Small intestine (tissue), 7 donors: ENCODE results near the gene IL3. TPM values are rescaled to one million over a fixed set of nuclear protein-coding genes. Genes with fewer than 3 reads are reported as not detected.

ENCODE experiments used
- DNase-seq, 2 donors: peaks; one replicate each; pipeline versions ENCODE4 v3.0.0 to v3.0.0-alpha.2; 2013
- FAIRE-seq: peaks from 2 replicates; lab custom pipeline; 2012; peaks lifted over from hg19 to GRCh38; lab: Jason Lieb, UNC
- H3K27ac ChIP-seq, 3 donors: one replicate each; pipeline ENCODE4 v1.5.1; 2013; ENCODE audit warnings: low read length in 2 of 3, mild to moderate bottlenecking in 2 of 3, control low read depth in 1 of 3, inconsistent platforms in 1 of 3, low read depth in 1 of 3, moderate library complexity in 1 of 3
- H3K27me3 ChIP-seq, 3 donors: one replicate each; pipeline ENCODE4 v1.6.1; 2013; ENCODE audit warnings: low read length in 3 of 3, inconsistent platforms in 1 of 3; ENCODE audit not compliant: control insufficient read depth in 3 of 3, insufficient read depth in 3 of 3
- H3K36me3 ChIP-seq, 3 donors: one replicate each; pipeline ENCODE4 v1.6.1; 2013; ENCODE audit warnings: low read length in 3 of 3, inconsistent platforms in 1 of 3, low read depth in 1 of 3, mild to moderate bottlenecking in 1 of 3, moderate library complexity in 1 of 3; ENCODE audit not compliant: control insufficient read depth in 3 of 3, insufficient read depth in 2 of 3
- H3K4me1 ChIP-seq, 3 donors: one replicate each; pipeline ENCODE4 v1.6.1; 2013; ENCODE audit warnings: low read length in 2 of 3, inconsistent platforms in 1 of 3, low read depth in 1 of 3, mild to moderate bottlenecking in 1 of 3, moderate library complexity in 1 of 3; ENCODE audit not compliant: control insufficient read depth in 3 of 3, insufficient read depth in 2 of 3
- H3K4me3 ChIP-seq, 3 donors: one replicate each; pipeline ENCODE4 v1.5.1; 2013; ENCODE audit warnings: low read length in 3 of 3, control low read depth in 1 of 3, inconsistent platforms in 1 of 3, low read depth in 1 of 3, mild to moderate bottlenecking in 1 of 3, moderate library complexity in 1 of 3
- H3K9me3 ChIP-seq, 2 donors: one replicate each; pipeline ENCODE4 v1.6.1; 2013; ENCODE audit warnings: low read depth in 1 of 2, low read length in 1 of 2; ENCODE audit not compliant: control insufficient read depth in 2 of 2, insufficient read depth in 1 of 2
- WGBS, 3 donors: extraction: QIAGEN DNeasy Blood & Tissue Kit; methylation state at CpG; one replicate each; pipeline ENCODE4 v1.1.7; 2013; 5-methylcytosine and 5-hydroxymethylcytosine counted together
- polyA plus RNA-seq, 4 donors: library from polyadenylated mRNA; stranded (reverse) in 3 of 4; unstranded in 1 of 4; fragments of 200-250 nt in 3 of 4; fragments of 120-200 nt in 1 of 4; gene quantifications; one replicate each; pipeline versions ENCODE4 v1.2.1 to v1.2.3, GENCODE V29; 2013
- donor health status: healthy with polysubstance abuse.
- donor health status: control.
- donor health status: control.
- donor health status: Bipolar disorder and iron deficiency.
- donor health status: healthy.

IL3 gene
- polyA plus RNA-seq, 4 donors = not detected

DNA sequence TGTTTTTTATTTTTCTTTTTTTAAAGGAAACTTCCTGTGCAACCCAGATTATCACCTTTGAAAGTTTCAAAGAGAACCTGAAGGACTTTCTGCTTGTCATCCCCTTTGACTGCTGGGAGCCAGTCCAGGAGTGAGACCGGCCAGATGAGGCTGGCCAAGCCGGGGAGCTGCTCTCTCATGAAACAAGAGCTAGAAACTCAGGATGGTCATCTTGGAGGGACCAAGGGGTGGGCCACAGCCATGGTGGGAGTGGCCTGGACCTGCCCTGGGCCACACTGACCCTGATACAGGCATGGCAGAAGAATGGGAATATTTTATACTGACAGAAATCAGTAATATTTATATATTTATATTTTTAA is 15.2 kb downstream of the IL3 start:
- no peak overlapping the region for H3K27ac ChIP-seq
- H3K27me3 ChIP-seq = no peaks in the 10 kb centered on the region
- FAIRE-seq (no peak), DNase-seq (no peak)
- 88 to 97% (median 96%) methylated on average over 2 of the region's 2 CpGs for WGBS, 3 donors
- no peaks in the 10 kb centered on the region for H3K36me3 ChIP-seq
- H3K4me3 ChIP-seq = no peak overlapping the region
- peaks cover 0 to 2% (median 0%) of the 10 kb centered on the region in 3 donors for H3K4me1 ChIP-seq
- no peaks in the 10 kb centered on the region for H3K9me3 ChIP-seq

DNA sequence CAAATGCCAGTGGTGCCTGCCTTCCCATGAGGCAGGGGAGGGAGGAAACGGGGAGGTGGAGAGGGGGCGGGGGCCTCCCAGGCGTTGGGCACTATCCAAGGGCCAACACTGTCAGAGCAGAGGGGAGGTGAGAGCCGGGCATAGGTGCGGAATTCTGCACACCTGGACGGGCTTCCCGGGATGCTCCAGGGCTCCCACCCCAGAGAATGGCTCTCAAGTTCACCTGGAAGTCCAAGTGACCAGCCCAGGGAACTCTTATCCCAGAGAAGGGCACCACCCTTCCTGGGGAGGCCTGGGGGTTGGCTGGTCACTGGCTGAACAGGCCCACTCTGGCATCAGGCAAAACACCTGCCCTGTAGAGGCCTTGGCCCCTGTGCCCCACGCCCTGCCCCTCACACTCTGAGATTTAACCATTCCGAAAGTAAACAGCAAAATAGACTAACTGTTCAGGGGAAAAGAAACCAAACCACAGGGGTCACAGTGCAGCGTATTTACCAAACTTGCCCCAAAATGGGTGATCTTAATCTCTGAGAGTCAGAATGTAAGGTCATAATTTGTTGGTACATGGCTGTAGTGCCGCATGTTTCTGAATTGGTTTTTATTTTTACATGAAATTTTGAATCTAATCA is 15.9 kb downstream of the IL3 start:
- H3K27me3 ChIP-seq = no peaks in the 10 kb centered on the region
- no peak for DNase-seq
- FAIRE-seq = no peak

GRCh38 chr5:132076983-132077382 is 16.5 kb downstream of the IL3 start:
- Histone ChIP-seq H3K9me3 (no peaks in the 10 kb centered on the region), H3K27me3 (no peaks in the 10 kb centered on the region), H3K27ac (no peak overlapping the region), H3K4me1 (peaks cover 0 to 2% (median 0%) of the 10 kb centered on the region in 3 donors), H3K4me3 (no peak overlapping the region), H3K36me3 (no peaks in the 10 kb centered on the region)
- FAIRE-seq (no peak), DNase-seq (no peak)
- 89 to 92% (median 91%) methylated on average over 8 of the region's 8 CpGs for WGBS, 3 donors

More for the DNA sequence above, 15.9 kb downstream of the IL3 start:
- 87 to 90% (median 90%) methylated on average over 11 of the region's 11 CpGs for WGBS, 3 donors
- peaks cover 0 to 2% (median 0%) of the 10 kb centered on the region in 3 donors for H3K4me1 ChIP-seq
- no peaks in the 10 kb centered on the region for H3K36me3 ChIP-seq
- H3K4me3 ChIP-seq = no peak overlapping the region
- no peak overlapping the region for H3K27ac ChIP-seq
- H3K9me3 ChIP-seq = no peaks in the 10 kb centered on the region

DNA sequence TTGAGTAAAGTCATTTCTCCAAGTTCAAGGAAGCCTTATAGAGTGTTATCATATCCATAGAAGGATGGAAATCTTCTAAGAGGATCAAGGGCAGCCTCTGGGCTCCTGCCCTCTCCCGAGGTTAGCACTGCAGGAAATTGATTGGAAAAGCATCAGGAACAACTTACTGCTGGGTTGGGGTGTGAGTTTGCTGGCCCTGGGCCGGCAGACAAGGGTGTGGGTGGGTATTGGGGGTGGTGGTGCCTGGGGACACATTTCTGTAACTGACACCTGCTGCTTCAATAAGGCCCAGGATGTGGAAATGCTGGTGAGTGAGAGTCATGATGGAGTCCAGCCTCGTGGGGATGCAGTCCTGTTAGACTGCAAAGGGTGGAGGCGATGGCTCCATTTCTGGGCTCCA is 18.6 kb downstream of the IL3 start:
- Histone ChIP-seq H3K36me3 (no peaks in the 10 kb centered on the region), H3K9me3 (no peaks in the 10 kb centered on the region), H3K4me3 (no peak overlapping the region), H3K27ac (no peak overlapping the region), H3K27me3 (no peaks in the 10 kb centered on the region), H3K4me1 (peaks cover 0 to 2% (median 0%) of the 10 kb centered on the region in 3 donors)
- DNase-seq (no peak), FAIRE-seq (no peak)
- 73 to 80% (median 80%) methylated on average over 4 of the region's 4 CpGs for WGBS, 3 donors

- FAIRE-seq (no peak), DNase-seq (no peak)
- WGBS, 3 donors = 65 to 94% (median 82%) methylated on average over 3 of the region's 3 CpGs
Observed at GRCh38 chr5:132079619-132080018, 19.2 kb downstream of the IL3 start.

DNA sequence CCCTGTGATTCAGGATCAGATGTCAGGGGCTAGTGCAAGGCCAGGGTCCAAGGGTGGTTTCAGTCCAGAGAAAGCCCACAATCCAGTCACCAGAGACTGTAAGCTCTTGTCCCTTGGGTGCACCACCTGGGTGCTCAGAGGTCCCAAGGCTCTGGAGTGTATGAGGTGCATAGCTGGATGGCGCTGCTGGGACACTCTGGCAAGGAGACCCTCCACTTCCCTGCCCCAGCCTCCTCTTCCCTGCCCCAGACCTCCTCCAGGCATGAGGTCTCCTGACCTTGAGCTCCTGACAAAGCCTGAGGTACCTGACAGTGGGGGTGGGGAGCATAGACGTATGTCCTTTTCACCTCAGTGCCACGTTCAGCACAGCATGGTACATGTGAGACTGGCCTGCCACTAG is 20.1 kb downstream of the IL3 start:
- Histone ChIP-seq H3K27me3 (no peaks in the 10 kb centered on the region), H3K36me3 (no peaks in the 10 kb centered on the region), H3K4me1 (no peaks in the 10 kb centered on the region), H3K27ac (no peak overlapping the region), H3K9me3 (no peaks in the 10 kb centered on the region), H3K4me3 (no peak overlapping the region)
- DNase-seq (no peak), FAIRE-seq (no peak)
- WGBS, 3 donors = 83 to 92% (median 91%) methylated on average over 3 of the region's 3 CpGs

More at GRCh38 chr5:132079619-132080018, 19.2 kb downstream of the IL3 start:
- no peaks in the 10 kb centered on the region for H3K27me3 ChIP-seq
- no peak overlapping the region for H3K4me3 ChIP-seq
- H3K36me3 ChIP-seq = no peaks in the 10 kb centered on the region
- H3K4me1 ChIP-seq = peaks cover 0 to 2% (median 0%) of the 10 kb centered on the region in 3 donors
- H3K27ac ChIP-seq = no peak overlapping the region
- no peaks in the 10 kb centered on the region for H3K9me3 ChIP-seq

DNA sequence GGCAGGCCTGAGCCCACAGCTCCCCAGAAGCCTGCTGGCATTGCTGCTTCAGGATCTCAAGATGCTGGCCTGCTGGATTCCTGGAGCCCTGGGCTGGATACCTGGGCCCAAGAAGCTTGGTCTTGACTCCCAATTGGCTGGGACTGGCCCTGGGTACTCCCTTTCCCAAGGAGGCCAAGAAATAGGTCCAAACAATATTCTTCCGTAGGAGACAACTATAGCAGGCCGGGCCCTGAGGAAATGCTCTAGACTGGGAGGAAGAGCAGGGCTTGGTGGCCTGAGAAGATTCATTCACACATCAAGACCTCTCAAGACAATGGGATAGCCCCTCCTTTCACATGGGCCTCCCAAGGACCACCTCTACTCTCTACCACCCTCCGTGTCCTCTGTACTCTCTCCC is 21.0 kb downstream of the IL3 start:
- DNase-seq = no peak
- Histone ChIP-seq H3K9me3 (no peaks in the 10 kb centered on the region), H3K36me3 (no peaks in the 10 kb centered on the region), H3K27me3 (no peaks in the 10 kb centered on the region), H3K4me3 (no peak overlapping the region), H3K27ac (no peak overlapping the region), H3K4me1 (peaks cover 0 to 4% (median 0%) of the 10 kb centered on the region in 3 donors)
- 96 to 98% (median 98%) methylated on average over 3 of the region's 3 CpGs for WGBS, 3 donors
- FAIRE-seq = no peak

GRCh38 chr5:132082329-132083023 is 22.0 kb downstream of the IL3 start:
- DNase-seq (no peak), FAIRE-seq (no peak)
- Histone ChIP-seq H3K36me3 (no peaks in the 10 kb centered on the region), H3K9me3 (no peaks in the 10 kb centered on the region), H3K27me3 (no peaks in the 10 kb centered on the region), H3K27ac (no peak overlapping the region), H3K4me1 (peaks cover 0 to 4% (median 0%) of the 10 kb centered on the region in 3 donors), H3K4me3 (no peak overlapping the region)
- WGBS, 3 donors = 88 to 93% (median 91%) methylated on average over 8 of the region's 8 CpGs
